GM12891 (cell line): Measurements from ENCODE around the gene STRA6.

ENCODE experiments used
- POLR2A ChIP-seq: IDR thresholded peaks from 2 replicates; pipeline ENCODE4 v1.6.1; 2011; ENCODE audit warnings: low read depth, low read length, control low read depth
- POLR2AphosphoS5 ChIP-seq: IDR thresholded peaks from 2 replicates; pipeline ENCODE4 v1.6.1; 2011; ENCODE audit warnings: low read depth, low read length, control low read depth
- POU2F2 ChIP-seq: IDR thresholded peaks from 2 replicates; pipeline ENCODE4 v1.6.1; 2011; ENCODE audit warnings: low read depth, mild to moderate bottlenecking, control low read depth, low read length, moderate library complexity
- TAF1 ChIP-seq: IDR thresholded peaks from 2 replicates; pipeline ENCODE4 v1.6.1; 2011; ENCODE audit warnings: low read depth, low read length, control low read depth

DNA sequence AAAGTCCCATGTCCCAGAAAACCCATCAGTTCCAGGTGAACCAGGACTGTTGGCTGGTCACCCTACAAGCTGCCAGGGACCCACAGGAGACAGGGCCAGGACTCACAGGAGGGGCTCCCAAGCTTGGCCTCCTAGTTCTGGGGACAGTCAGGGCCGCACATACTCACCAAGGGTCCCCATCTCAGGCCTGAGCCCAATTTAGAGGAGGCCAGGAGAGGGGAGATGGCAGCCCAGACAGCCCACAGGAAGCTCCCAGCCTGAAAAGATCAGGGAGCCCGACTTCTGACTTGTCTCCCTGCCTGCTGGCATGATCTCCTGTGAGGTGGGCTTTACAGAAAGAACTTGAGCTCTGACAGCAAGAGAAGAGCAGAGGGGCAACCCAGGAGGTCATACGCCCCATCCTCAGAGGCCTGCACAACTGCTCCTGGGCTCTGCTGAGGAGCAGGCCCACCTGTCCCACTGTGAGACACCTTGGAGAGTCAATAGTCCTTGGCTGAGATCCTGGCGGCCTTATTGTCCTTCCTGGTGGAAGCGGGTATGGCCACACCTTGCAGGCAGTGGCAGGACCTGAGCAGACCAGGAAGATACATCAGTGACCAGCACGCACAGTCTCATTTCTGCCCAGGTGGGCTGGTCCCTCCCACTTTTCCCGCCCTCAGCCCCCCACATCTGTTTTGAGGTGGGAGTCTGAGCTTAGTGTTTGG is 31.6 kb downstream of the STRA6 start:
- TF ChIP-seq POLR2AphosphoS5 (no peak), POLR2A (no peak), TAF1 (no peak), POU2F2 (no peak)
